GM21723 (cell line): ENCODE measurements around the gene AGPAT2.
"Not testable (repeated sequence)": the region's sequence is repeated elsewhere in the genome, so short reads cannot be mapped to it uniquely, and the experiment has no call there.

Source experiments
- ATAC-seq: cut with Tn5 transposase; IDR thresholded peaks from one replicate; pipeline ENCODE4 v1.9.1; 2021; ENCODE audit warnings: mild to moderate bottlenecking, moderate library complexity; ENCODE audit not compliant: unreplicated experiment

Gene AGPAT2

DNA sequence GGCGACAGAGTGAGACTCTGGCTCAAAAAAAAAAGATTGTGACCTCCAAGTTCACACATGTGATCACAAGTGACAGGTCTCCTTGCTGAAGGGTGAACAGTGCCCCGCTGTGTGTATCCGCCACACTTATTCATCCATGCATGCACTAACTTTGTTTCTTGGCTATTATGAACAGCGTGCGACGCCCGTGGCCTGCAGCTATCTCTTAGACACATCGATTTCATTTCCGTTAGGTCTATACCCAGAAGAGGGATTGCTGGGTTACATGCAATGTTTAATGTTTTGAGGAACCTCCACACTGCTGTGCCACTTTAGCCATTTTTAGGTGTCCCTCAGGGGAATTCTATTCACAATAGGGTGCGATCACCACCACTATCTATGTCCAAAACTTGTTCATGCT lies 36.6 kb downstream of the AGPAT2 start:
- ATAC-seq = no peak

- ATAC-seq = no peak
Measured at GRCh38 chr9:136650021-136650420, 37.2 kb downstream of the AGPAT2 start.

- no peak for ATAC-seq
Measured at GRCh38 chr9:136648751-136649150, 38.5 kb downstream of the AGPAT2 start.

- no peak for ATAC-seq
Measured at GRCh38 chr9:136646827-136647711, 40.2 kb downstream of the AGPAT2 start.

GRCh38 chr9:136645903-136646754 lies 41.1 kb downstream of the AGPAT2 start:
- ATAC-seq = no peak

DNA sequence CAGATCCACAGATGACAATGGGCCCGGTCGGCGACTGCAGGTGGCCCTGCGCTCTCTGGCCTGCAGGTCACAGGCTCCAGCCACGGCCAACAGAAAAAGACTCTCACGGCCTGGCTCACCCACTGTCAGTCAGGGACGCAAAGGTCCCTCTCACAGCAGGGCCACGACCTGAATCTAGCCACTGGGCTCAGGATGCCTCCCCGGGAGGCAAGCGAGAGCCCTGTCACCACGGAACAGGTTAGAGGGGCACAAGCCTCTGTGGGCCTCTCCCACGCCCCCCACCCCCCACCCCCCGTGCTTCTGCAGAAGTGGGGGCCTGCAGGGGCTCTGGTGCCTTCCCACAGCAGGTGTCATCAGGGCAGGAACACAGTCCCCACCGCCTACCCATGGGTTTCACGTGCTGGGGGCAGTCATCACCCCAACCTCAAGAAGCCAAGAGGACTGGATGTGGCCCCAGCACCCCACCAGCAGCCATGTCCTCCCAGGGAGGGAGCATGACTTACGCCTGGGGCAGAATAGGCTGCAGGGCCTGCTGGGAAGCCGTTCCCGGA lies 41.8 kb downstream of the AGPAT2 start:
- no peak for ATAC-seq

DNA sequence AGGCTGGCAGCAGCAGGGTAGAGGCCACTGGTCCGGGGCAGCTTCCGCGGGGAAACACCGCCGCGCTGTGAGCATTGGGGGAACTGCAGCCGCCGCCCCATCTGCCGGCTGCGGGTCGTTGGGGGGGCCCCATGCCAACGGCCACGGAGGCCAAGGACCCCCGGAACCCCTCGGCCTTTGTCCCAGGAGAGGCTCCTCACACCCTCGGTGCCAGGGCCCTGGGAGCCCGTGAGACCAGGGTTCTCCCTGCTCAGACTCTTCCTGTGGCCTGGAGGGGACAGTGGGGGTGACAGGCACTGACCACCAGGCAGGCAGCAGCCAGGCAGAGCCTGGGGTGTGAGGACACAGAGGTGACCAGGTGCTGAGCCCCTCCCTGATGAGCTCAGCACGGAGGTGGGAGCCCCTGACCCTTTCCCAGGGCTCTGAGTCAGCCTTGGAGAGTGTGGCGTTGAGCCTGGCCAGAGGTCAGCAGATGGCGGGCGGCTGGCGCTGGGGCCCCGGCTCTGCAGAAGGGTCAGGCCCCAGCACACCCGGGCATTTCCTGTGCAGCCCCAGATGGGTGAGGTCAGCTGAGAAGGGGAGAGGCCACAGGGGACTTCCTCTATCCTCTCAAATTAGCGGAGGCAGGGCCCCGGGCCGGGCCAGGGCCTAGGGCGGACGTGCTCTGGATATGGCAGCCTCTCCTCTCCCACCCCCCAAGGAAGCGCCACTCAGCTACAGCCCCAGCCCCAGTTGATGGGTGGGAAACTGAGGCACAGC lies 42.5 kb downstream of the AGPAT2 start:
- ATAC-seq = no peak

DNA sequence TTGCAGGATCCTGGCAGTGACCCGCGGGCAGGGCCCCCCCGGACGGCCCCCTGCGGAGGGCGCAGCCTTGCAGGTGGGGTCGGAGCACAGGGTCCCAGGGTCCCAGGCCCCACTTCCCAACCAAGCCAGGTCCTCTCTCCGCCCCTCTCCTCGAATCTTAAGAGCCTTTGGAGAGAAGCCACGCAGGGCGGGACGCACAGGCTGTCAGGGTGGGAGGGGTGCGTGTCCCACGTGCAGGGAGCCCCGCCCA lies 43.0 kb downstream of the AGPAT2 start:
- no peak for ATAC-seq

- ATAC-seq = no peak
Measured at GRCh38 chr9:136643596-136644342, 43.5 kb downstream of the AGPAT2 start.

GRCh38 chr9:136642439-136642921 lies 44.8 kb downstream of the AGPAT2 start:
- ATAC-seq = no peak

GRCh38 chr9:136640171-136641111 lies 46.8 kb downstream of the AGPAT2 start:
- no peak for ATAC-seq

GRCh38 chr9:136634904-136635303 lies 52.4 kb downstream of the AGPAT2 start:
- ATAC-seq = no peak

- not testable (repeated sequence) for ATAC-seq
Measured at GRCh38 chr9:136632491-136633106, 54.7 kb downstream of the AGPAT2 start.

DNA sequence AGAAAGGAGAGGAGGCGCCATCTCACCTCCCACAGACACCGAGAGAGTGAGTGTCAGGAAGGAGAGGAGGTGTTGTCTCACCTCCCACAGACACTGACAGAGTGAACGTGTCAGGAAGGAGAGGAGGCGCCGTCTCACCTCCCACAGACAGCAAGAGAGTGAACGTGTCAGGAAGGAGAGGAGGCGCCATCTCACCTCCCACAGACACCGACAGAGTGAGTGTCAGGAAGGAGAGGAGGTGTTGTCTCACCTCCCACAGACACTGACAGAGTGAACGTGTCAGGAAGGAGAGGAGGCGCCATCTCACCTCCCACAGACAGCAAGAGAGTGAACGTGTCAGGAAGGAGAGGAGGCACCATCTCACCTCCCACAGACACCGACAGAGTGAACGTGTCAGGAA lies 55.2 kb downstream of the AGPAT2 start:
- ATAC-seq = not testable (repeated sequence)

DNA sequence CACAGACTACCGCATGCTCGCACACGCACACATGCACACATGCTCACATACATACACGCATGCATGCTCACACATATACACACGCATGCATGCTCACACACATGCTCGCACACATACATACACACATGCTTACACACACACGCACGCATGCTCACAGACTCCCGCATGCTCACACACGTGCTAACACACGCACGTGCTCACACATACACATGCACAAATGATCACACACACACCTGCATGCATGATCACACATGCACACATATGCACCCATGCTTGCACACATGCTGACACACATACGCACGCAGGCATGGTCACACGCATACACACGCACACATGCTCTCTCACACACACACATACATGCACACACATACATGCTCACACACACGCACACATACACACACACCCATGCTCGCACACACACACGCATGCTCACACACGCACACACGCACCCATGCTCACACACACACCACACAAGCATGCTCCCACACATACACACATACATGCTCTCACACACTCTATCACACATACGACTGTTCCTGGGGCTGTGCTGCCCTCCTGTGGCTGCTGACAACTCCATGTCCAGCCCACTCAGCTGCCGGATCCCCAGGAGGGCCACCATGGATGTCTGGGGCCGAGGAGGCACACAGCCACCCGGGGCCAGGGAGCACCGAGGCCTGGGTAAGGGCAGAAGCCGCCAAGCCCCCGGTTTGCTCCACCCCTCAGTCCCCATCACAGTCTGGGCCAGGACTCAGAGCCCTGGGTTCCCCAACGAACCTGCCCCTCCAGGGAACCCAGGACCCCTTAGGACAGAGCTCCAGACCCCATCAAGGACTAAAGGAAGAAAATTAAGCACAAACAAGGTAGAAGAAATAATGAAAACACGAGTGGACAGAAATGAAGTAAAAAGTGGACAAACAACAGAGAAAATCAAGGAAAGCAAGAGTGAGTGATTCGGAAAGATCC lies 55.9 kb downstream of the AGPAT2 start:
- no peak for ATAC-seq

- no peak for ATAC-seq
Measured at GRCh38 chr9:136630662-136630992, 56.6 kb downstream of the AGPAT2 start.

- ATAC-seq = no peak
Measured at GRCh38 chr9:136629879-136630661, 57.2 kb downstream of the AGPAT2 start.
